Measurements from ENCODE around the gene GLT8D1.
"Not testable (repeated sequence)": the region's sequence is repeated elsewhere in the genome, so short reads cannot be mapped to it uniquely, and the experiment has no call there.

GLT8D1 gene, protein sequence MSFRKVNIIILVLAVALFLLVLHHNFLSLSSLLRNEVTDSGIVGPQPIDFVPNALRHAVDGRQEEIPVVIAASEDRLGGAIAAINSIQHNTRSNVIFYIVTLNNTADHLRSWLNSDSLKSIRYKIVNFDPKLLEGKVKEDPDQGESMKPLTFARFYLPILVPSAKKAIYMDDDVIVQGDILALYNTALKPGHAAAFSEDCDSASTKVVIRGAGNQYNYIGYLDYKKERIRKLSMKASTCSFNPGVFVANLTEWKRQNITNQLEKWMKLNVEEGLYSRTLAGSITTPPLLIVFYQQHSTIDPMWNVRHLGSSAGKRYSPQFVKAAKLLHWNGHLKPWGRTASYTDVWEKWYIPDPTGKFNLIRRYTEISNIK

DNA sequence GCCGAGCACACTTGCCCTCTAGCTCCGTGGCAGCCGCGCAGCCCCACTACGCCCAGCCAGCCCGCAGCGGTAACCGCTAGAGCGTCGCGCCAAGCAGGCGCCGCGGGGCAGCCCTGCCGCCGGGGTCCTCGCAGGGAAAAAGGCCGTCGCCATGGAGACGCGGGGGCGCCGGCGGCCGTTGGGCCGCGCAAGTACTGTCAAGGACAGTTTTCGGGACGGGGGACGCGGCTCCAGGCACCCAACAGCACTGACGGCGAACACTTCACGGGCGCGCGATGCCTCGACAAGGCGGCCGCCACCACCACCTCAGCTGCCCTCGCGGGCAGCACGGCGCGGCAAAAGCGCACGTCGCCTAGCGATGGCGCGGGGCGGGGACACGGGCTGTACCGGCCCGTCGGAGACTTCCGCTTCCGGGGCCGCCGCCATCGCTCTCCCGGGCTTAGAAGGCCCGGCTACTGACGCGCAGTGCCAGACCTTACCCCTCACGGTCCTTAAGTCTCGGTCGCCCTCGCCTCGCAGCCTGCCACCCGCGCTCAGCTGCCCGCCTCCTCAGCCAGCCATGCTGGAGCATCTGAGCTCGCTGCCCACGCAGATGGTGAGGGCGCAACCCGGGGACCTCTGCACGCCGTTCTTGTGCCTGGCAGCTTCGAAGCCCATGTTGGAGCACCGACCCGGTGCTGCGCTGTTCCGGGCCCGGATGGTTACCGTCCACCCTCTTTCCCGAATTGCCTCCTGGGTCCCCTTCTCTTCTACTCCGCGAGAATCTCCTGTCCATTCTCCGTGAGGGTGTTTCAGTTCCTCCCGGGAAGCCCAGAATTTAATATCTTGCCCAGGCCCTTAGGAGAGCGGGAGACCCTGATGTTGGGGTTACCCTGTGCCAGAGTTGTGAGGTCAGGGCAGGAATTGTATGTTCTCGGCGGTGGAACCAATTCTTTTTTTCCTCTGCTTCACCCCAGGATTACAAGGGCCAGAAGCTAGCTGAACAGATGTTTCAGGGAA, at the start of gene GLT8D1, which contains the start of gene SPCS1:
TSS of gene GLT8D1 (minus strand) at position 104 of the 999 bp plus-strand sequence. CDS start 5,331 bp downstream, outside the sequence.
TSS of gene SPCS1 (plus strand) at position 419 of the 999 bp plus-strand sequence. CDS start at position 560, 141 bp downstream.
- peak; percentile 85 for DNase-seq (ENCODE audit: low spot score)

DNA sequence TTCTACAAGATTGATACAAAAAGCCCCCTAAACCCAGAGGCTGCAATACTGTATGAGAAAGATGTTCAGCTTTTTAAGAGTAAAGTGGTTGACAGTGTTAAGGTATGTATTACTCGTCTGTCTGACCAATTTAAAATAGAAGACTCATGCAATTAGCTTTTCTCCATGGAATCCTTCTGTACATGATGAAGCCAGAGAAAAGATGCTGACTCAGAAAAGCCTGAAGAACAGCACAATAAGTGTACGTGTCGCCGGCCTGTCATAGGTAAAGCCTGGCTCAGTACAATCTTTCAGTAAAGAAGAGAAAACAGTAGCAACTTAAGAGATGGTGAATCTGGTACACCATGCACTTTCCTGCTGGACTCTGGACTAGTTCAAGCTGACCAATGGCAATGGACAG, 48.8 kb upstream of the GLT8D1 start:
- no peak for DNase-seq (ENCODE audit: low spot score)

DNA sequence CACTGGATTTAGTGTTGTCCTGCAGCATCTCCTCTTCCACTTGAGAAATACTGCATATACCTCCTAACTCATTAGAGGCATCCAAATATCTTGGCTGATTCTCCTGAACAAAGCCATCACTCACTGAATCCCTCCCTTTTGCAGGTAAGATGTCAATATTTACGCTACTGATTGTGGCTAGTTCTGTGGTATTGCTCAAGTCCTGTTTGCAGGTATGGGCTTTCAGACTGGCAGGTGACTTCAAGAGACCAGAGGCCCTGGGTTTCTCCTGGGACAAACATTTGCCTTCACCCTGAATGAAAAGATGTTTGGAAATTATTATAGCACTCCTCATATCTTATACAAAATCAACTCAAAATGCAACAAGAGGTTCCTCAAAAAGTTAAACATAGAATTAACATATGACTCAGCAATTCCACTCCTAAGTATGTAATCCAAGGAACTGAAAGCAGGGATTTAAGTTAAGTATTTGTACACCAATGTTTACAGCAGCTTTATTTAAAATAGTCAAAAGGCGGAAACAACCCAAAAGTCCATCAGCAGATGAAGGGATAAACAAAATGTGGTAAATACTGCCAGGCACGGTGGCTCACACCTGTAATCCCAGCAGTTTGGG, 46.6 kb upstream of the GLT8D1 start:
- DNase-seq (ENCODE audit: low spot score) = no peak

DNA sequence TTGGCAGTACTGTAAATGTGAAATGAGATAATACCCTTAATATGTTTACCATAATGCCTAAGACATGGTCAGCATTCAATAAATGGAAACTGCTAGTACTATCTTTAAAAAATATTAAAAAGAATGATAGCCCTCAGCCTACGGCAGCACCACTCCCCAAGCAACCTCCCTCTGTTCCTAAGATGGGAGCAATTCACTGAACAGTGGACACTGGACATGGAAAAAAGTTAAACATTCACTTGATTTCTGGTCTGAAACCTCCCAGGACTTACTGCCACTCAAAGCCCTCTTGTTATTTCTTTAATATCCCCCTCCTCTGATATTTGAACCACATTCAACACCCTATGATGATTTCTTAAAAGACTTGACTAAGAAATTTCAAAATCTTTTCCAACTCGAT, 38.1 kb upstream of the GLT8D1 start:
- no peak for DNase-seq (ENCODE audit: low spot score)

DNA sequence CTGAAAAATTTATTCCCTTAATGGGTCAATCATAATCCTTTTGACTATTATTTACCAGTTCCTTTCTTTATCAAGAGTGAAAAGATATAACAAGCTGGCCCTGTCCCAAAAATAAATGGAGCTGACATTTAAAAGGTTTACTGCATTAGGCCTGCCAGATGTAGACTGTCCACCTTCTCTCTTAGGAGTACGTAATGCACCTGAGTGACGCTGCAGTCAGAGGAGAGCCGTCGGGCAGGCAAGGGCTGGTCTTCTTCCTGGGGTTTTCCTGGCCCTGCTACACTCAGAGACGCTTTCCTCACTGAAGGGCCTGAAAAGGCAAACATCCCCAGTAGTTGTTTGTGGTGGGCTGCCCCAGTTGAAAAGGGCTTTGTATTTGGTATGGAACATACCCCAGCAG, 37.6 kb upstream of the GLT8D1 start:
- no peak for DNase-seq (ENCODE audit: low spot score)

DNA sequence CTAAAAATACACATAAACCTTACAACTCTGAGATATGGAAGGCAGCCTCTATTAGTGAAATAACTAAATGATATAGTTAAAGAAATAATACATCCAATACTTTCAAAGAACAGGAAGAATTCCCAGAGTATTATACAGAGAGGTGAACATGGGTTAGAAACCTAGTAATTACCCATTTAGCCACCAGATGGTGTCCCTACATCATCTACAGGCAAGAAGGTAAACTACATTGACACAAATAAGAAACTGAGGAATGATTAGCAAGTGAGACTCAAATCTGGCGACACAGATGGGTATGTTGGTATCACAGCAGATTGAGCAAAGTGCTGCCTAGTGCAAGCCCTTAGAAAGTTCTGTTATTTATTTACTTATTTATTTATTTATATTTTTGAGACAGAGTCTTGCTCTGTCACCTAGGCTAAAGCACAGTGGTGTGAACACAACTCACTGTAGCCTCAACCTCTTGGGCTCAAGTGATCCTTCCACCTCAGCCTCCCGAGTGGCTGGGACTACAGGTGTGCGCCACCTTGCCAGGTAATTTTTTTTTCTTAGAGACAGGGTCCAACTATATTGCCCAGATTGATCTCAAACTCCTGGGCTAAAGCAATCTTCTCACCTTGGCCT, 36.9 kb upstream of the GLT8D1 start:
- DNase-seq (ENCODE audit: low spot score) = peak; percentile 35

DNA sequence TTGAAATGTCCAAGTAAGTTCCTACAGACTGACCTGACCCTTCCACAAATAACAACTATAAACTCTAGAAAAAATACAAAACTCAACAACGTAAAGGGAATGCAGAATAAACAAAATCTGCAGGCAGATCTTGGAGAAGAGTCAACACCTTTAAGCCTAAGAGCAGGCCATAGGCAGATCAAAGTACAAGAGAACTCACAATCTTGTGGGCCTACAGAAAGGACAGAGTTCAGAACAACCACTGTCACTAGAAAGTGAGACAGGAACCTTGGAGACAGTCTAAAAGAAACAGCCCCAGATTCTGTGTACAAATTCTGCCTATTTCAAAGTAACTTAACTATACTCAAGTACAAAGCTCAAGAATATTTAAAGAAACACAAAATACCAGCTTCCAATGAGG, 34.1 kb upstream of the GLT8D1 start:
- no peak for DNase-seq (ENCODE audit: low spot score)

DNA sequence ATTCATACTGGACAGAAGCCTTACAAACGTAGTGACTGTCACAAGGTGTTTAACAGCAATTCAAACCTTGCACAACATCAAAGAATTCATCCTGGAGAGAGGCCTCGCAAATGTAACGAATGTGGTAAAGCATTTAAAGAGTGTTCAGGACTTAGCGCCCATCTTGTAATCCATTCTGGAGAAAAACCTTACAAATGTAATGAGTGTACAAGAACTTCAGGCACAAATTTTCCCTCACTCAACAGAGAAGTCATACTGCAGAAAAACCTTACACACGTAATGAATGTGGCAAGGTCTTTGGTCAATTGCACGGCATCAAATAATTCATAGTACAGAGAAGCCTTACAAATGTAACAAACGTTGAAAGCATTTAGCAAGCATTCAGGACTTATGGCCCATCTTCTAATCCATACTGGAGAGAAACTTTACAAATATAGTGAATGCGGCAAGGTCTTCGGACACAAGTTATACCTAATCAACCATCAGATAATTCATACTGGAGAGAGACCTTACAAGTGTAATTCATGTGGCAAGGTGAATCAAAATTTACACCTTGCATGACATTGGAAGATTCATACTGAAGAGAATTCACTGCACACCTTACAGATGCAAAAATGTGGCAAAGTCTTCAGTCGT, 27.8 kb upstream of the GLT8D1 start:
- DNase-seq (ENCODE audit: low spot score) = no peak

DNA sequence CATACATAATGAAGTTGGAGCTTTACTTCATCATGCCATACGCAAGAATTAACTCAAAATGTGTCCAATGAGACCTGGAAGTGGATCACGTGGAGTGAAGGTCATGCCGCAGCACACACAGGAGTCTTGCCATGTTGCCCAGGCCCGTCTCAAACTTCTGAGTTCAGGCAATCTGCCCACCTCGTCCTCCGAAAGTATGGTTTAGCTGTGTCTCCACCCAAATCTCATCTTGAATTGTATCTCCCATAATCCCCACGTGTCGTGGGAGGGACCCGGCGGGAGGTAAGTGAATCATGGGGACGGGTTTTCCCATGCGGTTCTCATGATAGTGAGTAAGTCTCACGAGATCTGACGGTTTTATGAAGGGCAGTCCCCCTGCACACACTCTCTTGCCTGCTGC, 26.0 kb upstream of the GLT8D1 start:
- no peak for DNase-seq (ENCODE audit: low spot score)

DNA sequence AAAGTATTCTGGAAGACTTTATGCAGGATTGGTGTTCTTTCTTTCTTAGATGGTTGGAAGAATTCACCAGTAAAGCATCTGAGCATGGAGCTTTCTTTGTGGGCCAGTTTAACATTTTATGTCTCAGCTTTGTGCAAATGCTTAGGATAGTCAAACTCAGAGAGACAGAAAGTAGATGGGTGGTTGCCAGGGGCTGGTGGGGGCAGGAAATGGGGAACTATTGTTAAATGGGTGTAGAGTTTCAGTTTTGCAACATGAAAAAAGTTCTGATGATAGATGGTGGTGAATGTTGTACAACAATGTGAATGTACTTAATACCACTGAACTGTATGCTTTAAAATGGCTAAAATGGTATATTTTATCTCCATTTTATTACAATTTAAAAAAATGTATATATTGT, 25.1 kb upstream of the GLT8D1 start:
- DNase-seq (ENCODE audit: low spot score) = no peak

DNA sequence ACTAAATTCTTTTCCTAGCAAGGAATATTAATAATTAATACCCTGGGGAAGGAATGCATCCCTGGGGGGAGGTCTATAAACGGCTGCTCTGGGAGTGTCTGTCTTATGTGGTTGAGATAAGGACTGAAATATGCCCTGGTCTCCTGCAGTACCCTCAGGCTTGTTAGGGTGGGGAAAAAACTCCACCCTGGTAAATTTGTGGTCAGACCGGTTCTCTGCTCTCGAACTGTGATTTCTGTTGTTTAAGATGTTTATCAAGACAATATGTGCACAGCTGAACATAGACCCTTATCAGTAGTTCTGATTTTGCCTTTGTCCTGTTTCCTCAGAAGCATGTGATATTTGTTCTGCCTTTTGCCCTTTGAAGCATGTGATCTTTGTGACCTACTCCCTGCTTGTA, 23.2 kb upstream of the GLT8D1 start:
- not testable (repeated sequence) for DNase-seq (ENCODE audit: low spot score)

DNA sequence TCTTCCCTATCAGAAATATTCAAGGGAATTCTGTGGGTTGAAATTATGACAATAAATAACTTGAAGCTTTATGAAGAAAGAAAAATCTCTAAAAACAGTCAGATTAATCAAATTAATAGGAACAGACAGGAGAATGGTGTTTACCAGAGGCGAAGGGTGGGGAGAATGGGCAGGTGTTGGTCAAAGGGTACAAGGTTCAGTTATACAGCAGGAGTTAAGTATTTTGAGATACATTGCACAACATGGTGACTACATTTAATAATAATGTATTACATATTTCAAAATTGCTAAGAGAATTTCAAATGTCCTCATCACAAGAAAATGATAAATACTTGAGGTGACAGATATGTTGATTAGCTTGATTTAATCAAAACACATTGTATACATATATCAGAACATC, 18.9 kb upstream of the GLT8D1 start:
- DNase-seq (ENCODE audit: low spot score) = no peak

DNA sequence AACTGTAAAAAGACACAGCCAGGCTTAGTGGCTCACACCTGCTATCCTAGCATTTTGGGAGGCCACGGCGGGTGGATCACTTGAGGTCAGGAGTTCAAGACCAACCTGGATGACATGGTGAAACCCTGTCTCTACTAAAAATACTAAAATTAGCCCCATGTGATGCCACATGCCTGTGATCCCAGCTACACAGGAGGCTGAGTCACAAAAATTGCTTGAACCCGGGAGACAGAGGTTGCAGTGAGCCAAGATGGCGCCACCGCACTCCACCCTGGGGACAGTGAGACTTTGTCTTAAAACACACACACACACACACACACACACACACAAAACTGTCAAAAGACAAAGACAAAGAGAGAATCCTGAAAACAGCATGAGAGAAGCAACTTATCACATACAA, 18.3 kb upstream of the GLT8D1 start:
- no peak for DNase-seq (ENCODE audit: low spot score)

DNA sequence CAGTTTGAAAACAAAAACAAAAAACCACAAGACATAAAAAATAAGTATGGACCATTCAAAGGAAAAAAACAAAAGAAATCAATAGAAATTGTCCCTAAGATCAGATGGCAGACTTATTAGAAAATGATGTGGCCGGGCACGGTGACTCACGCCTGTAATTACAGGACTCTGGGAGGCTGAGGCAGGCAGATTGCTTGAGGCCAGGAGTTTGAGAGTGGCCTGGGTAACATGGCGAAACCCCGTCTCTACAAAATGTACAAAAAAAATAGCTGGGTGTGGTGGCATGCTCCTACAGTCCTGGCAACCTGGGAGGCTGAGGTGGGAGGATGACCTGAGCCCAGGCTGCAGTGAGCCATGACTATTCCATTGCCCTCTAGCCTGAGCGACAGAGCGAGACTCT, 16.9 kb upstream of the GLT8D1 start:
- no peak for DNase-seq (ENCODE audit: low spot score)

DNA sequence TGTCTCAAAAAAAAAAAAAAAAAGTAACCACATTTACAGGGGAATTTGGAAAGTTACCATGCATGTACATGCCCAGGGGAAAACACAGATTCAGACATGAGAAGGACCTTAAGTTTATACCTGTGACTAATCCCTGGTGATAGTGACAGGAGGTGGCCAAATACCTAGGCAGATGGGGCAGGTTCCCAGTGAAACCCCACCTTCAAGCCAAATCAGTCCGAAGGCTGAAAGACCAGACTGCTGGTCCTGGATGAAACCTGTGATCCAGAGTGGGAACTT, 16.1 kb upstream of the GLT8D1 start:
- no peak for DNase-seq (ENCODE audit: low spot score)

DNA sequence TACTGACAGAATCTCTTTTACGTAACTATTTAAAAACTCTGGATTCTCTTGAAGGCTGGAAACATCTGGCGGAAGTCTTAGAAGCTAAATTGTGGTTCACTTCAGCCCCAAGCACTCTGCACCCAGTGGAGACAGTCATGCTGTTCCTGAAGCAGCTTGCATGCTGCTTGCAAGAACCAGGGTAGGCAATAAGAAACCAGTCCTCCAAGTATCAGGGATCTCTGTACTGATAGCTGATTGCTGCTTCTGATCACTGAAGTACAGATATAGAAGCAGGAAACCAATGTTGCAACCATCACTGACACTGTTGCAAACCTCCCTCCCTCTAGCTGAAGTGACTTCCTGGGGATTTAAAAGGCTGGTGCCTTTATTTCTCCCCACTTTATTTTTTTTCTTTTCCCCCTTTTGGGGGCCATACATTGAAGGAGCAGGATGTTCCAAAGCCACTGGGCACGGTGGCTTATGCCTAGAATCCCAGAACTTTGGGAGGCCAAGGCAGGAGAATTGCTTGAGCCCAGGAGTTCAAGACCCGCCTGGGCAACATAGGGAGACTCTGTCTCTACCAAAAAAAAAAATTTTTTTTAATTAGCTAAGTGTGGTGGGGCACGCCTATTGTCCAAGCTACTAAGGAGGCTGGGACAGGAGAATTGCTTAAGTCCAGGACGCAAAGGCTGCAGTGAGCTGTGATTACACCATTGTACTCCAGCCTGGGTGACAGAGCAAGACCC, 15.6 kb upstream of the GLT8D1 start:
- no peak for DNase-seq (ENCODE audit: low spot score)

DNA sequence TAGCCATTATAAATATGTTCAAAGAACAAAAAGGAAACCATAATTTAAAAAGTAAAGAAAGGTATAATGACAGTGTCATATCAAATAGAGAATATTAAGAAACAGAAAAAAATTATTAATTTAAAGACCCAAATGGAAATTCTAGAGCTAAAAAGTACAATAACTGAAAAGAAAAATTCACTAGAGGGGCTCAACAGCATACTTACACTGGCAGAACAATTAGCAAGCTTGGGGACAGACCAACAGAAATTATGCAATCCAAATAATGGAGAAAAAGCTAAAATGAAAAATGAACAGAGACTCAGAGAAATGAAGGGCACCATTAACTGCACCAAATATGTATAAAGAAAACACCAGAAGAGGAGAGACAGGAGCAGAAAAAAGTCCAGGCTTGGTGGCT, 14.0 kb upstream of the GLT8D1 start:
- no peak for DNase-seq (ENCODE audit: low spot score)

DNA sequence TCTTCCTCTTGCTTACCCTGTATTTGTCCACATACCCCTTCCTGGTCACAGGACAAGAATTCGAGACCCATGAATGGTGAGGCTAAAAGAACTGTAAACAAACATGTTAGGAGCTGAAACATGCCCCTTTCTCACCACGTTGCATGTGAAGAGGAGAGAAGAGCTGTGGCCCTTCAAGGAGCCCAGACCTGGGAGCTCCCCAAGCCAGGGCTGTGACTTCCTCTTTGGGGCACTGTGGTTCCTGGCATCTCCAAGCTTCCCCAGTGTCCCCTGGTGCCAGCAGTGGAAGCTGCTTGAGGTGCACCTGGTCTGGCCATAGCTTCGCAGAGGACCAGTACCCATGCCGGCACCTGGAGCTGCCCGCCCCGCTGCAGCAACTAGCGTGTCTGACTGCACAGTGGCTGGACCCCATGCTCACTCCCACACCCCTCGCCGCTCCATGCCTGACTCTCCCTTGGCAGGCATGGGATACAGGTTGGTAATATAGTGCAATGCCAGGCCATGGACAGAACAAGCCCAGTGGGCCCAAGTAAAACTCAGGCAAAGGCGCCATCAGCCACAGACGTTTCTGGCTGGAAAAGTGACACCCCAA, 10.2 kb upstream of the GLT8D1 start:
- no peak for DNase-seq (ENCODE audit: low spot score)

DNA sequence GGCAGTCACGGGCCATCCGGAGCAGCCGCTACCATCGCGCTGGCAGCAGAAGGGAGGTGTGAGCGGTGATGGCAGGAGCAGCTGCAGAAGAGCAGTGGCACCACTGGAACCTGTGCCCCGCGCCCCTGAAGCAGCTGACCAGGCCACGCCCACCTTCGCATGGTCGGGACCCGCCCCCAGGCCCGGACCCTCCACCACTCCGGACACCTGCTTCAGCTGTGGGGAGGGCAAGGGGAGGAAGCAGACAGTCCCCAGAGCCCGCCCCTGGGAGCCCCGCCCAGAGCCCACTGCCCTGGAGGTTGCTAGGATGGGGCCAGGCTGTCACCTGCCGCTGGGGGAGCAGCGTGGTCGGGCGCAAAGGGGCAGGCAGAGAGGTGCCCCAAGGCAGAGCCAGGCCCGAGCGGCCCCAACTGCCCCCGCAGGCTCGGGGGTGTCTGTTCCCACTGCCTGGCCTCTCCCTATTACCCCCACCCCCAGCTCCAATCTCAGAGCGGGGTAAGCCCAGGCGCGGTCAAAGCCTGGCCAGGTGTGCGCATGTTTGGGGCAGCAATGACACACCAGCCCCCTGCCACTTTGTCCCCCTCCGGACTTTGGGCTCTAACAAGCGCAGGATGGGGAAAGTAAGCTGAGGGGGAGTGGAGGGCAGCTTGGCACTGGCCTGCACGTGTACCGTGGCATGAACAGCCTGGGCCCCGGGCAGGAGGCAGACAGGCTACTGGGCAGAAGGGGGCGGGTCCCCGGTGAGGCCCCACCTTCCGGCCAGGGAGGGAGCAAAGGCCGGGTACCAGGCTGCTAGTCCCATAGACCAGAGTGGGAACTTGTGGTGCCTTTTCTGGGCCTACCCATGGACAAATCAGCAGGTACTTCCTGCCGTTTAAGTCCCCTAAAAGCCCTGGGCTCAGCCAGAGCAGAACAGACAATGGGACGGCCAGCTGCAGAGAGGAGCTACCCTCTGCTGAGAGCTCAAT, 9.0 kb upstream of the GLT8D1 start:
- no peak for DNase-seq (ENCODE audit: low spot score)

All from SW480 (cell line).